D721Med (cell line): ENCODE measurements around the gene SLC17A5.

Source experiments
- DNase-seq: peaks from one replicate; pipeline ENCODE4 v3.0.0; 2011; ENCODE audit warnings: low spot score; ENCODE audit not compliant: insufficient read length
- FAIRE-seq: peaks from 2 replicates; lab custom pipeline; 2011; peaks lifted over from hg19 to GRCh38; lab: Jason Lieb, UNC
- TF ChIP-seq, protein P1 (sequence below): IDR thresholded peaks from 2 replicates; pipeline ENCODE4 v1.5.1; 2012; ENCODE audit warnings: mild to moderate bottlenecking, control low read depth; ENCODE audit not compliant: insufficient read depth; ENCODE audit errors: missing control alignments

SLC17A5 gene, protein sequence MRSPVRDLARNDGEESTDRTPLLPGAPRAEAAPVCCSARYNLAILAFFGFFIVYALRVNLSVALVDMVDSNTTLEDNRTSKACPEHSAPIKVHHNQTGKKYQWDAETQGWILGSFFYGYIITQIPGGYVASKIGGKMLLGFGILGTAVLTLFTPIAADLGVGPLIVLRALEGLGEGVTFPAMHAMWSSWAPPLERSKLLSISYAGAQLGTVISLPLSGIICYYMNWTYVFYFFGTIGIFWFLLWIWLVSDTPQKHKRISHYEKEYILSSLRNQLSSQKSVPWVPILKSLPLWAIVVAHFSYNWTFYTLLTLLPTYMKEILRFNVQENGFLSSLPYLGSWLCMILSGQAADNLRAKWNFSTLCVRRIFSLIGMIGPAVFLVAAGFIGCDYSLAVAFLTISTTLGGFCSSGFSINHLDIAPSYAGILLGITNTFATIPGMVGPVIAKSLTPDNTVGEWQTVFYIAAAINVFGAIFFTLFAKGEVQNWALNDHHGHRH

DNA sequence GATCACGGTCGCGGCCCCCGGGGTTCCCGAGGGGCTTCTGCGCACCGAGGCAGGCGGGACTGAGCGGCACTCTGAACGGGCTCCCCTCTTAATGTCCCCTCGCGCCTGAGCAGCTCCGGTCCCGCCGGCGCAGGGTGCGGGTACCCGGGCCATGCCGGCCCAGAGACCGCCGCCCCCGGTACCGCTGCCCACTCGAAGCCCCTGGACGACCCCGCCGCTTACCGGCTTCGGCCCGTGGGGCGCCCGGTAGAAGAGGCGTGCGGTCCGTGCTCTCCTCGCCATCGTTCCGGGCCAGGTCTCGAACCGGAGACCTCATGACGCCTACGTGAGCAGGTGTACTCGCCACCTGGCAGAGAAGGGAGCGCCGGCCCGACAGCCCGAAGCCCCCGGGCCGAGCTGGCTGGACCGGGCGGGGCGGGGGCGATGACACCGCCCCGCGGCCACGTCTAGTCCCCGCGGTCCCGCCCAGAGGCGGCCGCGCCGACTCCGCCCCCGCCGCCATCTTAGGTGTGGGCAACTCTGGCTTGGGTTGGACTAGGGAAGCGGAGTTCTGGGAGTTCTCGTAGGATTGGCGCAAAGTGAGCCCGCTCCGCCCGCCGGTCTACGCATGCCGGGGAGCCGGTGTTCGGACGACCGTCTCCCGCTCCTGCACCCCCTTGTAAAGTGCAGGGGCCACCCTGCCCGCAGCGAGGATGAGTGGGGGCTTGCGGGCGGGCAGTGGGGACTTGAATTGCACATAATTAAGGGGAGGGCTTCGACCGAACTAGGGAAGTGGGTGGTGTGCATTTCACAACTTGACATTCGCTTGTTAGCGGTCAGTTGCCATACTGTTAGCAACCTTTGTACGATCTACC lies at the start of gene SLC17A5:
TSS of gene SLC17A5 (minus strand) at position 422 of the 854 bp plus-strand sequence. CDS start at position 316, 106 bp downstream.
- FAIRE-seq (no peak), DNase-seq (peak; percentile 92)
- TF ChIP-seq, protein P1, sequence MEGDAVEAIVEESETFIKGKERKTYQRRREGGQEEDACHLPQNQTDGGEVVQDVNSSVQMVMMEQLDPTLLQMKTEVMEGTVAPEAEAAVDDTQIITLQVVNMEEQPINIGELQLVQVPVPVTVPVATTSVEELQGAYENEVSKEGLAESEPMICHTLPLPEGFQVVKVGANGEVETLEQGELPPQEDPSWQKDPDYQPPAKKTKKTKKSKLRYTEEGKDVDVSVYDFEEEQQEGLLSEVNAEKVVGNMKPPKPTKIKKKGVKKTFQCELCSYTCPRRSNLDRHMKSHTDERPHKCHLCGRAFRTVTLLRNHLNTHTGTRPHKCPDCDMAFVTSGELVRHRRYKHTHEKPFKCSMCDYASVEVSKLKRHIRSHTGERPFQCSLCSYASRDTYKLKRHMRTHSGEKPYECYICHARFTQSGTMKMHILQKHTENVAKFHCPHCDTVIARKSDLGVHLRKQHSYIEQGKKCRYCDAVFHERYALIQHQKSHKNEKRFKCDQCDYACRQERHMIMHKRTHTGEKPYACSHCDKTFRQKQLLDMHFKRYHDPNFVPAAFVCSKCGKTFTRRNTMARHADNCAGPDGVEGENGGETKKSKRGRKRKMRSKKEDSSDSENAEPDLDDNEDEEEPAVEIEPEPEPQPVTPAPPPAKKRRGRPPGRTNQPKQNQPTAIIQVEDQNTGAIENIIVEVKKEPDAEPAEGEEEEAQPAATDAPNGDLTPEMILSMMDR, result no peak

DNA sequence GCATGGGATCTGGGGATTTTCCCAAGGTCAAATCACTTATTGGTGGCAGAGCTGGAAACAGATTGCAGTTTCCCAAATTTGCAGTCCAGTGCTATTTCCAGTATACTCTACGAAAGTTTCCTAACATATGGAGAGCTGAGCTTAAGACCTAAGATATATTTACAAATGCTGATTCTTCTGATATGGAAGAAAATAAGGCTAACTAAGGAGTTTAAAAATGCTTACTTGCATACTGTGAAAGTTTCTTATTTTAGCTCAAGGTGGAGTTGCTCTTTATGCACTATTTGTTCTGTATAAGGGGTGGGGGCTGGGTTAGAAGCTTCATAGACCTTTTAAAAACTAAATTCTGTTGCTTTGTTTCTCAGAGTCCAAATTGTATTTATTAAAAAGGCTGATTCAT lies 49.7 kb upstream of the SLC17A5 start:
- no peak for DNase-seq
- no peak for FAIRE-seq
- TF ChIP-seq, protein P1, result no peak

DNA sequence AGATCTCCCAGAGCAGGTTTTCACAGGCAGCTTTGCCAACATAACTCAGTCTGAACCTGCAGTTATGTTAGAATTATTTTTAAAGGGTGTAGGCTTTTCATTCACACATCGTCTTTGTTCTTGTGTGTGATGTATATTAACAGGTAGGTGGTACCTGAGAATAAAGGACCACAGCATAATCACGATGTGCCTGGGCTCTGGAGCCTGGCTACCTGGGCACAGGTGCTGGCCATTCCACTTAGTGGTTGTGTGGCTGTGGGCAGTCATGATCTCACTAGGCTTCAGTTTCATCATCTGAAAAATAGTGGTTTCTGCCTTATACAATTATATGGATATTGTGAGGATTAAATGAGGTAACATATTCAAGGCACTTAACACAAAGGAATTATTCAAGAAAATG lies 48.7 kb upstream of the SLC17A5 start:
- DNase-seq, result no peak
- no peak for FAIRE-seq

DNA sequence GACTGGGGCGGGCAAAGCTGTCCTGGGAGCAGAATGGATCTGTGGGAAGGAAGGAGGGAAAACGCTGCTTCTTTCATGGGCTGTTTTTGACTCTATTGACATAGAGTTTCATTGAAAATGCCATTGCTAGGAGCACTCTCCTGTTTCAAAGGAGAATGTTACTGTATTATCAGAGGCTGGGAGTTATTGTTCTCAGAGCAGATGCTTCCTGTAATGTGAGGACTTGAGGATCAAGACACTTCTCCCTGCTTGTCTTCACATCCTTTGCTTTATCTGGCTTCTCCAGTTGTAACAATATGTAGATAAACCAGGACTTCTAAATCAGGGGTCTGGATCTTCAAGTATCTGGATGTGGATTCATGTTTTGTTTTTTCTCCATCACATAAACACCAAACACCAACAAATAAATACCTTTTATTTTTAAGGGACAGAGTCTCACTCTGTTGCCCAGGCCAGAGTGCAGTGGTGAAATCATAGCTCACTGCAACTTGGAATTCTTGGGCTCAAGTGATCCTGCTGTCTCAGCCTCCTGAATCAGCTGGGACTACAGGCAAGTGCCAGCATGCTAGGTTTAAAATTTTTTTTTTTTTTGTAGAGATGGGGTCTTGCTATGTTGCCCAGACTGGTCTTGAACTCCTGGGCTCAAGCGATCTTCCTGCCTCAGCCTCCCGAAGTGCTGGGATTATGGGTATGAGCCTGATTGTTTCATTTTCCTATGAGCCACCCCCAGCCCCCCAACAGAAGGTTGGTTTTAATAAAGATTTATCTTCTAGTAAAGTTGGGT lies 46.1 kb upstream of the SLC17A5 start:
- DNase-seq, result no peak
- no peak for FAIRE-seq
- TF ChIP-seq, protein P1, result no peak

More for the DNA sequence above, 48.7 kb upstream of the SLC17A5 start:
- TF ChIP-seq, protein P1, result no peak

DNA sequence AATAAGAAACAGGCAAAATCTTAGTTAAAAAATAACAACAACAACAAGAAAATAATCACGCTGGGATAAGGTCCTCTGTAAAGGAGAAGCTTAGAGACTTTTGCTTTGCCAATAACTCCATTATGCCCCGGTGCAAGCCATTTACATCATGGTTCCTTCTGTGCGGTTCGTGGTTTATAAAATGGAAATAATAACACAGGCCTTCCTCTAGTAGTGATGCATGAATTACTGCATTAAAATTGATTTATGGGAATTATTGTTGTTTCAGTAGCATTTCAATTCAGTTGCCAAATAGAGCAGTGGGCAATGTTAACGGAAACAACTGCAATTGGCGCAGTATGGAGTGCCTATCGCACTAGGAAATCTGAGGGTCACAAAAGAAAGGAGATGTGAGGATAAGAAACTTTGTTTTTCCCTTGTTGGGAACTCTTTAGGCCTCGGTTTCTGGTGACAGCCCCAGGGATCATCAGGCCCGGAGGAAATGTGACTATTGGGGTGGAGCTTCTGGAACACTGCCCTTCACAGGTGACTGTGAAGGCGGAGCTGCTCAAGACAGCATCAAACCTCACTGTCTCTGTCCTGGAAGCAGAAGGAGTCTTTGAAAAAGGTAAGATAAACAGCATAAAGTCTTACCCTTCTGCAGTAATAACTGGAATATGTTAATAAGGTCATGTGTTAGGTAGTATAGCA lies 43.3 kb upstream of the SLC17A5 start:
- no peak for DNase-seq
- TF ChIP-seq, protein P1, result no peak
- no peak for FAIRE-seq
